H1 (cell line): ENCODE results near the gene FAM216A. TPM values are rescaled to one million over a fixed set of nuclear protein-coding genes. Genes with fewer than 3 reads are reported as not detected.

Experiments used
- CTCF ChIA-PET: fragments of 300-600 bp; sonication (Branson Sonifier 250); formaldehyde crosslinking; loops from one replicate; lab custom pipeline; 2021; ENCODE audit not compliant: partially characterized antibody; lab: Charles Lee
- POLR2A ChIA-PET: fragments of 300-600 bp; sonication (Branson Sonifier 250); formaldehyde crosslinking; loops from one replicate; lab custom pipeline; 2021; ENCODE audit warnings: inconsistent platforms; ENCODE audit not compliant: partially characterized antibody; lab: Charles Lee
- DNase-seq, 2 experiments: peaks; one replicate each; pipeline versions ENCODE4 v3.0.0 to v3.0.0-alpha.2; 2010 to 2022; ENCODE audit warnings: low spot score in 2 of 2, low read depth in 1 of 2, mixed read lengths in 1 of 2
- FAIRE-seq: peaks from 2 replicates; lab custom pipeline; 2011; peaks lifted over from hg19 to GRCh38; lab: Jason Lieb, UNC
- H2AFZ ChIP-seq: 2 replicates; pipeline ENCODE4 v1.8.1; 2012; ENCODE audit warnings: low read length, inconsistent platforms
- H2AK5ac ChIP-seq: 2 replicates; pipeline ENCODE4 v1.6.1; 2013; ENCODE audit warnings: low read depth, low read length
- H2BK120ac ChIP-seq: replicated peaks from 2 replicates; pipeline ENCODE3; 2013; ENCODE audit warnings: low read depth, low read length, inconsistent platforms
- H2BK12ac ChIP-seq: 2 replicates; pipeline ENCODE4 v1.6.1; 2013; ENCODE audit warnings: low read depth, low read length
- H2BK15ac ChIP-seq: 2 replicates; pipeline ENCODE4 v1.6.1; 2013; ENCODE audit warnings: low read length
- H2BK20ac ChIP-seq: 2 replicates; pipeline ENCODE4 v1.6.1; 2013; ENCODE audit warnings: low read length
- H2BK5ac ChIP-seq: 2 replicates; pipeline ENCODE4 v1.6.1; 2013; ENCODE audit warnings: low read depth, low read length
- H3K14ac ChIP-seq: 2 replicates; pipeline ENCODE4 v1.6.1; 2013; ENCODE audit warnings: inconsistent platforms; ENCODE audit not compliant: insufficient read length
- H3K18ac ChIP-seq: 2 replicates; pipeline ENCODE4 v1.6.1; 2013; ENCODE audit warnings: low read length; ENCODE audit errors: extremely low read depth
- H3K23ac ChIP-seq: 2 replicates; pipeline ENCODE4 v1.6.1; 2013; ENCODE audit warnings: inconsistent platforms; ENCODE audit not compliant: insufficient read length
- H3K23me2 ChIP-seq: 2 replicates; pipeline ENCODE4 v1.6.1; 2013; ENCODE audit warnings: low read depth, low read length
- H3K27ac ChIP-seq: 2 replicates; pipeline ENCODE4 v1.6.1; 2011; ENCODE audit warnings: low read depth, low read length, inconsistent platforms
- H3K27me3 ChIP-seq, 4 experiments: replicated peaks in 1 of 4; 1 replicate in 1 of 4; 2 replicates in 3 of 4; pipeline versions ENCODE4 v1.6.1 to v1.8.1; 2011 to 2013; ENCODE audit warnings: low read length in 3 of 4, mild to moderate bottlenecking in 3 of 4, inconsistent platforms in 2 of 4, mixed read lengths in 2 of 4, moderate library complexity in 1 of 4; ENCODE audit not compliant: control insufficient read depth in 3 of 4, insufficient read depth in 3 of 4; ENCODE audit errors: extremely low read depth in 1 of 4
- H3K36me3 ChIP-seq, 4 experiments: 2 replicates each; pipeline versions ENCODE4 v1.6.1 to v1.8.1; 2011 to 2013; ENCODE audit warnings: mild to moderate bottlenecking in 4 of 4, low read length in 3 of 4, moderate library complexity in 2 of 4, control low read depth in 1 of 4, inconsistent platforms in 1 of 4; ENCODE audit not compliant: insufficient read depth in 4 of 4, control insufficient read depth in 2 of 4
- H3K4ac ChIP-seq: replicated peaks from 2 replicates; pipeline ENCODE3; 2013; ENCODE audit warnings: low read length, low read depth, mixed read lengths, inconsistent platforms; ENCODE audit not compliant: insufficient read length
- H3K4me1 ChIP-seq, 4 experiments: replicated peaks in 1 of 4; 1 replicate in 1 of 4; 2 replicates in 3 of 4; pipeline versions ENCODE4 v1.6.1 to v1.8.1; 2011 to 2013; ENCODE audit warnings: low read length in 3 of 4, inconsistent platforms in 2 of 4, mixed read lengths in 1 of 4; ENCODE audit not compliant: insufficient read depth in 4 of 4, control insufficient read depth in 3 of 4
- H3K4me2 ChIP-seq, 2 experiments: 2 replicates each; pipeline versions ENCODE4 v1.6.1 to v1.8.1; 2011 to 2013; ENCODE audit warnings: low read depth in 2 of 2, low read length in 2 of 2, control low read depth in 1 of 2, inconsistent platforms in 1 of 2, mild to moderate bottlenecking in 1 of 2; ENCODE audit not compliant: insufficient read depth in 1 of 2
- H3K4me3 ChIP-seq, 4 experiments: fragments of 200-600, 300-600 bp in 1 of 4; sonication (generic), shearing (Covaris generic), sonication (Bioruptor Twin) in 1 of 4; 2 replicates each; pipeline versions ENCODE4 v1.5.1 to v1.8.1; 2011 to 2016; ENCODE audit warnings: low read length in 4 of 4, low read depth in 3 of 4, control low read depth in 2 of 4, inconsistent platforms in 2 of 4, mild to moderate bottlenecking in 2 of 4, mixed read lengths in 1 of 4, moderate library complexity in 1 of 4; ENCODE audit not compliant: insufficient read depth in 2 of 4; ENCODE audit errors: extremely low read depth in 1 of 4
- H3K56ac ChIP-seq: replicated peaks from 2 replicates; pipeline ENCODE3; 2013; ENCODE audit warnings: low read depth, mild to moderate bottlenecking, mixed read lengths, low read length, inconsistent platforms; ENCODE audit not compliant: insufficient read length
- H3K79me1 ChIP-seq: 2 replicates; pipeline ENCODE4 v1.6.1; 2013; ENCODE audit warnings: low read depth, low read length, control low read depth
- H3K79me2 ChIP-seq, 2 experiments: 2 replicates each; pipeline versions ENCODE4 v1.6.1 to v1.8.1; 2012 to 2013; ENCODE audit warnings: low read length in 2 of 2, mild to moderate bottlenecking in 2 of 2, inconsistent platforms in 1 of 2; ENCODE audit not compliant: insufficient read depth in 2 of 2, control insufficient read depth in 1 of 2
- H3K9ac ChIP-seq, 4 experiments: replicated peaks in 1 of 4; 1 replicate in 1 of 4; 2 replicates in 3 of 4; pipeline versions ENCODE4 v1.6.1 to v1.8.1; 2011 to 2013; ENCODE audit warnings: low read depth in 3 of 4, low read length in 3 of 4, control low read depth in 2 of 4, mild to moderate bottlenecking in 2 of 4, moderate library complexity in 2 of 4, inconsistent platforms in 1 of 4; ENCODE audit errors: extremely low read depth in 1 of 4
- H3K9me3 ChIP-seq, 2 experiments: 2 replicates each; pipeline versions ENCODE4 v1.6.1 to v1.8.1; 2012 to 2013; ENCODE audit warnings: mild to moderate bottlenecking in 2 of 2, moderate library complexity in 2 of 2, control low read depth in 1 of 2, inconsistent platforms in 1 of 2, low read depth in 1 of 2, low read length in 1 of 2, mixed read lengths in 1 of 2; ENCODE audit not compliant: insufficient read depth in 2 of 2
- H4K20me1 ChIP-seq, 2 experiments: replicated peaks in 1 of 2; 2 replicates each; pipeline versions ENCODE3 to v1.8.1; 2011 to 2013; ENCODE audit warnings: inconsistent platforms in 2 of 2, low read length in 2 of 2, mild to moderate bottlenecking in 1 of 2; ENCODE audit not compliant: insufficient read depth in 2 of 2, control insufficient read depth in 1 of 2
- H4K5ac ChIP-seq: 2 replicates; pipeline ENCODE4 v1.6.1; 2013; ENCODE audit warnings: low read length, low read depth, mixed read lengths, inconsistent platforms; ENCODE audit not compliant: insufficient read length
- H4K8ac ChIP-seq: 2 replicates; pipeline ENCODE4 v1.8.0; 2013; ENCODE audit warnings: mild to moderate bottlenecking, moderate library complexity, low read length, inconsistent platforms; ENCODE audit not compliant: insufficient read depth; ENCODE audit errors: extremely low read depth
- H4K91ac ChIP-seq: replicated peaks from 2 replicates; pipeline ENCODE3; 2013; ENCODE audit warnings: low read length, mixed read lengths, inconsistent platforms; ENCODE audit not compliant: insufficient read length
- BCL11A ChIP-seq, 2 experiments: IDR thresholded peaks; one replicate each; pipeline ENCODE4 v1.6.1; 2011; ENCODE audit warnings: low read depth in 2 of 2, low read length in 2 of 2, mild to moderate bottlenecking in 2 of 2
- CHD1 ChIP-seq: IDR thresholded peaks from 2 replicates; pipeline ENCODE4 v1.6.1; 2012; ENCODE audit warnings: low read depth, low read length, improper control_type of control experiment
- HDAC2 ChIP-seq, 2 experiments: fragments of 300-600 bp in 1 of 2; sonication (generic) in 1 of 2; IDR thresholded peaks; 2 replicates each; pipeline ENCODE4 v1.6.1; 2011 to 2012; ENCODE audit warnings: low read depth in 2 of 2, low read length in 2 of 2, mild to moderate bottlenecking in 2 of 2, moderate library complexity in 2 of 2, borderline replicate concordance in 1 of 2, inconsistent platforms in 1 of 2
- HDAC6 ChIP-seq: IDR thresholded peaks from one replicate; pipeline ENCODE4 v1.7.1; 2012; ENCODE audit warnings: low read depth, mild to moderate bottlenecking, inconsistent platforms, low read length, moderate library complexity
- MAX ChIP-seq: IDR thresholded peaks from 2 replicates; pipeline ENCODE4 v1.6.1; 2012; ENCODE audit warnings: inconsistent platforms
- NANOG ChIP-seq: IDR thresholded peaks from 2 replicates; pipeline ENCODE4 v1.6.1; 2011; ENCODE audit warnings: low read length, low read depth, mild to moderate bottlenecking, inconsistent platforms; ENCODE audit not compliant: insufficient read depth, poor library complexity, severe bottlenecking
- NRF1 ChIP-seq: IDR thresholded peaks from 2 replicates; pipeline ENCODE4 v1.6.1; 2011; ENCODE audit warnings: mild to moderate bottlenecking, low read depth, low read length, improper control_type of control experiment
- POLR2AphosphoS5 ChIP-seq: IDR thresholded peaks from 2 replicates; pipeline ENCODE4 v1.6.1; 2011; ENCODE audit warnings: low read depth, low read length
- RNF2 ChIP-seq: fragments of 200-900, 300-1000 bp; sonication (generic); IDR thresholded peaks from 2 replicates; pipeline ENCODE4 v1.7.1; 2016; ENCODE audit warnings: borderline replicate concordance, low read depth, mild to moderate bottlenecking, antibody characterized with exemption, low read length; ENCODE audit not compliant: poor library complexity, severe bottlenecking; ENCODE audit errors: missing control alignments
- SAP30 ChIP-seq: fragments of 300-600 bp; sonication (generic); IDR thresholded peaks from 2 replicates; pipeline ENCODE4 v1.7.1; 2012; ENCODE audit warnings: low read length, moderate library complexity, mild to moderate bottlenecking, inconsistent platforms; ENCODE audit not compliant: insufficient read depth, insufficient replicate concordance
- WGBS, 2 experiments: shearing (Covaris generic) in 1 of 2; methylation state at CpG; one replicate each; pipeline versions ENCODE4 v1.1.6 to v1.1.7; 2013 to 2015; ENCODE audit warnings: low lambda C conversion rate in 2 of 2, mixed read lengths in 2 of 2, inconsistent platforms in 1 of 2, low coverage in 1 of 2, missing lambda C conversion rate in 1 of 2; ENCODE audit not compliant: insufficient replicate concordance in 2 of 2, insufficient coverage in 1 of 2, insufficient read length in 1 of 2; ENCODE audit errors: extremely low coverage in 1 of 2, missing lambda C conversion rate in 1 of 2; 5-methylcytosine and 5-hydroxymethylcytosine counted together
- polyA plus RNA-seq, 7 experiments: library from polyadenylated mRNA; depleted of rRNA in 3 of 7; stranded (reverse) in 5 of 7; unstranded in 2 of 7; fragments of >200 nt in 5 of 7; fragments of 200-250 nt in 2 of 7; gene quantifications; 1 replicate in 5 of 7; 2 replicates in 1 of 7; 4 replicates in 1 of 7; pipeline versions ENCODE4 v1.2.1 to v1.2.3, GENCODE V29; 2011 to 2013; ENCODE audit warnings: missing spikeins in 2 of 7, mixed read lengths in 2 of 7
- total RNA-seq: library from RNA; stranded (reverse); fragmentation: NEBNext Ultra II Directional; extraction: Animal tissue kit (Norgen Biotek cat#: 25700); gene quantifications from 2 replicates; pipeline ENCODE4 v1.2.1, GENCODE V29; 2021
- TF ChIP-seq, protein P1 (sequence below): IDR thresholded peaks from 2 replicates; pipeline ENCODE4 v1.6.1; 2012; ENCODE audit warnings: inconsistent platforms

Gene FAM216A
- total and polyA plus RNA-seq, 2 of the 8 experiments (the other 6 are each of a cell fraction or from before 2014, with no cell fraction given): 19.8 to 24.6 TPM

DNA sequence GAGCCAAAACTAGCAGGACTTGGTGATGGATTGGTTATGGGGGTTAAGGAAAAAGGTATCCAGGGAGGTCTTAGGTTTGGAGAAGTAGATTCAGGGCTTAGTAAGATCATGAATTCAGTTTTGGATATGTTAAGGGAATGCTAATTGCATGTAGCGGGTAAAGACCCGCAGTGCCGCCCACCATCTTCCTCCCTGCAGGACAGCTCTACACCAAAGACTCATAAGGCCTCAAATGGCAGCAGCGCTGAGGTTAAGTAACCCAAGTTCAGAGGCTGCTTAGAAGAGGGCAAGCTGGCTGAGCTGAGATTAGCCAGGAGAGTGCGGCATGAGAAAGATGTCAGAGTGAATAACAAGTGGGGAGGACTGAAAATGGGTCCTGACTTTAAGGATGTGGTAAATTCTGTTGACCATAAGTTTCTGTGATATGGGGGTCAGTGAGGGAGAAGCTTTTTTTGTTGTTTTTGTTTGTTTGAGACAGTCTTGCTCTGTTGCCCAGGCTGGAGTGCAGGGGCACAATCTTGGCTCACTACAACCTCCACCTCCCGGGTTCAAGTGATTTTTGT, 59.7 kb downstream of the FAM216A start:
- Histone ChIP-seq H4K8ac (no peak overlapping the region), H4K91ac (no peak overlapping the region), H2BK20ac (no peak overlapping the region), H3K23me2 (no peaks in the 10 kb centered on the region), H4K20me1 (peaks cover 0 to 2% of the 10 kb centered on the region in 2 experiments), H3K4ac (no peak overlapping the region), H2AK5ac (no peak overlapping the region), H2BK5ac (no peak overlapping the region), H4K5ac (no peak overlapping the region), H3K4me3 (no peak overlapping the region), H3K56ac (no peak overlapping the region), H3K23ac (no peak overlapping the region), H2BK15ac (no peak overlapping the region), H2BK12ac (no peak overlapping the region), H3K9ac (no peak overlapping the region), H3K79me2 (no peaks in the 10 kb centered on the region), H3K9me3 (no peaks in the 10 kb centered on the region), H3K79me1 (no peaks in the 10 kb centered on the region), H3K4me2 (no peak overlapping the region), H3K36me3 (no peaks in the 10 kb centered on the region; a peak in 1 of 8 replicates), H3K18ac (no peak overlapping the region), H3K27me3 (no peaks in the 10 kb centered on the region), H3K14ac (no peak overlapping the region), H2BK120ac (no peak overlapping the region), H3K4me1 (no peaks in the 10 kb centered on the region), H2AFZ (no peak overlapping the region), H3K27ac (no peak overlapping the region)
- 88% methylated on average over 6 of the region's 6 CpGs; no CpG with 5 or more reads in 1 of the 2 experiments for WGBS, 2 experiments
- DNase-seq (no peak), FAIRE-seq (no peak)
- CTCF ChIA-PET: interaction anchor here (0.7 to 2.6 kb wide), 11 partner anchors 9 to 299 kb away, joined by 3 to 9 read pairs (median 4); partner anchors contain the start of gene ARPC3
- POLR2A ChIA-PET: interaction anchor here (1.0 to 1.4 kb wide), 3 partner anchors 27 to 199 kb away, joined by 3 to 4 read pairs (median 4); partner anchors contain the start of genes RAD9B and VPS29
- TF ChIP-seq POLR2AphosphoS5 (no peak), CHD1 (no peak), MAX (no peak), NRF1 (no peak), SAP30 (no peak), HDAC6 (no peak), NANOG (no peak), BCL11A (IDR thresholded peaks at IDR 0.05; ENCODE audit: low read depth in 2 of 2, low read length in 2 of 2) (no peak), RNF2 (no peak), HDAC2 (IDR thresholded peaks at IDR 0.05; ENCODE audit: borderline replicate concordance in 1 of 2, low read depth in 2 of 2, low read length in 2 of 2) (no peak)
- TF ChIP-seq, protein P1, sequence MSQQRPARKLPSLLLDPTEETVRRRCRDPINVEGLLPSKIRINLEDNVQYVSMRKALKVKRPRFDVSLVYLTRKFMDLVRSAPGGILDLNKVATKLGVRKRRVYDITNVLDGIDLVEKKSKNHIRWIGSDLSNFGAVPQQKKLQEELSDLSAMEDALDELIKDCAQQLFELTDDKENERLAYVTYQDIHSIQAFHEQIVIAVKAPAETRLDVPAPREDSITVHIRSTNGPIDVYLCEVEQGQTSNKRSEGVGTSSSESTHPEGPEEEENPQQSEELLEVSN: no peak
